ENCODE results near the gene RASGRP3. TPM values are rescaled to one million over a fixed set of nuclear protein-coding genes. Genes with fewer than 3 reads are reported as not detected.

RASGRP3 gene
- total RNA-seq, 2 experiments from 2014 or later = 15.2 to 22.9 TPM

GRCh38 chr2:33503002-33503401 is 26.6 kb downstream of the RASGRP3 start:
- Mint-ChIP-seq H3K36me3 (peaks cover 17% of the 10 kb centered on the region), H3K9me3 (ENCODE audit: low read depth) (no peaks in the 10 kb centered on the region), H3K4me1 (peaks cover 13% of the 10 kb centered on the region), H3K27me3 (peaks cover 3% of the 10 kb centered on the region), H3K27ac (no peak overlapping the region), H3K4me3 (no peak overlapping the region)
- no peak for ATAC-seq
- DNase-seq = no peak
- CTCF ChIA-PET = no interaction called here

DNA sequence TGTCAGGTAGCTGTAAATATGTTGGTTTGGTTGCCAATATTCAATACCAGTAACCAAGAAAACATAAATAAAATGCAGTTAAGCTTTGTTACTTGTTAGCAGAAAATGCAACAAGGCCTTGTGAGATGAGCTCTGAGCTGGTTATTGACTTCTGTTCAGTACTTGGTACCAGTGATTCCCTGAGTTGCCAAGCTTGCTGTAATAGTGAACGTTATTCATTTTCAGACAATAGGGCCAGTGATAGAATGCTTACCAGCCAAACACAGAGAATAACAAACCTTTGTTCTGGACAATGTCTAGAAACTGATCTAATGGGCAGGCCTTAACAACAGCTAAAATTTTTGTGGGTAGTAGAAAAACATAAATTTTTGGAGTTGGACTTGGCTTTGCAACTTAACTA is 29.5 kb downstream of the RASGRP3 start:
- ATAC-seq (no peak), DNase-seq (no peak)
- CTCF ChIA-PET = no interaction called here
- Mint-ChIP-seq H3K27ac (no peak overlapping the region), H3K27me3 (peaks cover 3% of the 10 kb centered on the region), H3K9me3 (ENCODE audit: low read depth) (no peaks in the 10 kb centered on the region), H3K4me1 (peaks cover 8% of the 10 kb centered on the region), H3K4me3 (no peak overlapping the region), H3K36me3 (peaks cover 10% of the 10 kb centered on the region)

- ATAC-seq (no peak), DNase-seq (no peak)
- H3K36me3 Mint-ChIP-seq = peaks cover 3% of the 10 kb centered on the region
- H3K27me3 Mint-ChIP-seq = peaks cover 3% of the 10 kb centered on the region
- H3K4me1 Mint-ChIP-seq = peaks cover 3% of the 10 kb centered on the region
- no peak overlapping the region for H3K4me3 Mint-ChIP-seq
- H3K27ac Mint-ChIP-seq = no peak overlapping the region
- no peaks in the 10 kb centered on the region for H3K9me3 Mint-ChIP-seq (ENCODE audit: low read depth)
- CTCF ChIA-PET = no interaction called here
Measured at GRCh38 chr2:33509908-33510585, 33.6 kb downstream of the RASGRP3 start.

DNA sequence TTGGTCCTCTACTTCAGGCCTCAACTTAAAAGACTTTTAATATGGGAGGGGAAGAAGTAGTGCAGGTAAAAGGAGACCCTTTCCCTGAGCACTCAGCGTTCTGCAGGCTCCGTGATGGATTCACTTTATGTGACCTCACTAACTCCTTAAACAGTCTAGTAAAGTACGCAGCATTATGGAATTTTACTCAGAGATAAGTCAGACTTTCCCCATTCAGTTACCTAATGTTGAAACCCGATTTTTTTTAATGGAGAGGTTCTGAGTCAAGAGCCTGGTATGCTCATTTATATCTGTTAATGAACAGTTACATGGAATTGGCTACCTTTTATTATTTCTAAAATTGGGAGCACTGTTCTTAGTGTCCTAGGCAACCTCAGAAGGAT is 34.1 kb downstream of the RASGRP3 start:
- peaks cover 8% of the 10 kb centered on the region for H3K36me3 Mint-ChIP-seq
- peaks cover 3% of the 10 kb centered on the region for H3K27me3 Mint-ChIP-seq
- DNase-seq (no peak), ATAC-seq (no peak)
- CTCF ChIA-PET = no interaction called here
- peaks cover 3% of the 10 kb centered on the region for H3K4me1 Mint-ChIP-seq
- no peak overlapping the region for H3K27ac Mint-ChIP-seq
- H3K4me3 Mint-ChIP-seq = no peak overlapping the region
- H3K9me3 Mint-ChIP-seq (ENCODE audit: low read depth) = no peaks in the 10 kb centered on the region

DNA sequence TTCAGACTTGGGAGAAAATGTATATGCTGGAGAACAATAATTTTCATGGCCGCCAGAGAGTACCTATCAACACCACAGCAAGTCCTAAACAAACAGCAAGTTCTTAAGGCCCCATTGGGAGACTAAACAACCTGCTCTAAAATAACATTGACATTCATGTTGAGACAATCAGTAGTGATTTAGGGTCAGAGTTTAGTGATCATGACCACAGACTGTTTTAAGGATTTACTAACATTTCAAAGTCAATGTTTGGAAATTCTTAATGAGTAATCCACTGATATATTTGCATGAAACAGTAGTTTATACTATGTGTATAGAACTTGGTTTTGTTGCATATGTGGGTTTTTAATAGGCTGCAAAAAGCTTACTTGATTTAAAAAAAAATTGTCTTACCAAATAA is 34.7 kb downstream of the RASGRP3 start:
- H3K4me1 Mint-ChIP-seq = peaks cover 3% of the 10 kb centered on the region
- no peak overlapping the region for H3K27ac Mint-ChIP-seq
- no peak for ATAC-seq
- no peaks in the 10 kb centered on the region for H3K9me3 Mint-ChIP-seq (ENCODE audit: low read depth)
- H3K4me3 Mint-ChIP-seq = no peak overlapping the region
- no peak for DNase-seq
- peaks cover 3% of the 10 kb centered on the region for H3K27me3 Mint-ChIP-seq
- peaks cover 9% of the 10 kb centered on the region for H3K36me3 Mint-ChIP-seq
- CTCF ChIA-PET = no interaction called here

- ATAC-seq = no peak
- Mint-ChIP-seq H3K9me3 (ENCODE audit: low read depth) (no peaks in the 10 kb centered on the region), H3K36me3 (peaks cover 15% of the 10 kb centered on the region), H3K27me3 (no peaks in the 10 kb centered on the region), H3K4me1 (peaks cover 3% of the 10 kb centered on the region), H3K4me3 (no peak overlapping the region), H3K27ac (no peak overlapping the region)
- DNase-seq = no peak
- CTCF ChIA-PET = no interaction called here
Measured at GRCh38 chr2:33512112-33512511, 35.7 kb downstream of the RASGRP3 start.

GRCh38 chr2:33513480-33513879 is 37.0 kb downstream of the RASGRP3 start:
- DNase-seq = no peak
- Mint-ChIP-seq H3K36me3 (peaks cover 17% of the 10 kb centered on the region), H3K9me3 (ENCODE audit: low read depth) (no peaks in the 10 kb centered on the region), H3K4me3 (no peak overlapping the region), H3K27me3 (no peaks in the 10 kb centered on the region), H3K27ac (no peak overlapping the region), H3K4me1 (peaks cover 3% of the 10 kb centered on the region)
- ATAC-seq = no peak
- CTCF ChIA-PET = no interaction called here

DNA sequence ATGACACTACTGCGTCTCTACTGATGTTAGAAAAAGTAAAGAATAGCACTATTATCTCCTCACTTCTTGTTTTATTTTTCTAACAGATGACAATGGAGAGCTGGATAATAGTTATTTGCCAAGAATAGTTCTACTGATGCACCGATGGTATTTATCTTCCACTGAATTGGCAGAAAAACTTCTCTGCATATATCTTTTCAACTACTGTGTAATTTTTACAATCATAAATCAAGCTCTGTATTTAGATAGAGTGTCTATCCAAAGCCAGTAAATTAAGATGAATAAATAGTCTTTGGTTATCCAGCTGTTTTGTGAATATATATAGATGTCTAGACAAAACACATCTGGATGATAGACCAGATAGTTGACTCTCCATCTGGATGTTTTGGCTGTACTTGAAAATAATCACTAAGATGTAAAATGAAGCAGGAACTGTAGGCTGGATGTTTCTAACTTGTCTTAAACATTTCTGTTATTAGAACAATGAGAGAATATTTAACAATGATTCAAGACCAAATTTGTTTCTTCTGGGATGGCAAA is 40.1 kb downstream of the RASGRP3 start:
- no peak overlapping the region for H3K4me3 Mint-ChIP-seq
- CTCF ChIA-PET = no interaction called here
- no peak for ATAC-seq

DNA sequence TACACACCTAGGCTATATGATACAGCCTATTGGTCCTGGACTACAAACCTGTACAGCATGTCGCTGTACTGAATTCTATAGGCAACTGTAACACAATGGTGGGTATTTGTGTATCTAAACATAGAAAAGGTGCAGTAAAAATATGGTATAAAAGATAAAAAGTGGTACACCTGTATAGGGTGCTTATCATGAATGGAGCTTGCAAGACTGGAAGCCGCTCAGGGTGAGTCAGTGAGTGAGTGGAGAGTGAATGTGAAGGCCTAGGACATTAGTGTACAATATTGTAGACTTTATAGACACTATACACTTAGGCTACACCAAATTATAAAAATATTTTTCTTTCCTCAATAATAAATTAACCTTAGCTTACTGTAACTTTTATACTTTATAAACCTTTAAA is 41.8 kb downstream of the RASGRP3 start:
- no peaks in the 10 kb centered on the region for H3K9me3 Mint-ChIP-seq (ENCODE audit: low read depth)
- no peaks in the 10 kb centered on the region for H3K4me1 Mint-ChIP-seq
- H3K4me3 Mint-ChIP-seq = no peak overlapping the region
- peaks cover 26% of the 10 kb centered on the region for H3K36me3 Mint-ChIP-seq
- H3K27me3 Mint-ChIP-seq = no peaks in the 10 kb centered on the region
- CTCF ChIA-PET = no interaction called here
- no peak overlapping the region for H3K27ac Mint-ChIP-seq
- DNase-seq = no peak
- ATAC-seq = no peak

More for the DNA sequence above, 40.1 kb downstream of the RASGRP3 start:
- Mint-ChIP-seq H3K9me3 (ENCODE audit: low read depth) (no peaks in the 10 kb centered on the region), H3K4me1 (no peaks in the 10 kb centered on the region), H3K36me3 (peaks cover 22% of the 10 kb centered on the region), H3K27ac (no peak overlapping the region), H3K27me3 (no peaks in the 10 kb centered on the region)
- no peak for DNase-seq

GRCh38 chr2:33518929-33519328 is 42.5 kb downstream of the RASGRP3 start:
- Mint-ChIP-seq H3K4me3 (no peak overlapping the region), H3K27ac (no peak overlapping the region), H3K27me3 (no peaks in the 10 kb centered on the region), H3K4me1 (no peaks in the 10 kb centered on the region), H3K36me3 (peaks cover 31% of the 10 kb centered on the region), H3K9me3 (ENCODE audit: low read depth) (no peaks in the 10 kb centered on the region)
- DNase-seq (no peak), ATAC-seq (no peak)
- CTCF ChIA-PET = no interaction called here

DNA sequence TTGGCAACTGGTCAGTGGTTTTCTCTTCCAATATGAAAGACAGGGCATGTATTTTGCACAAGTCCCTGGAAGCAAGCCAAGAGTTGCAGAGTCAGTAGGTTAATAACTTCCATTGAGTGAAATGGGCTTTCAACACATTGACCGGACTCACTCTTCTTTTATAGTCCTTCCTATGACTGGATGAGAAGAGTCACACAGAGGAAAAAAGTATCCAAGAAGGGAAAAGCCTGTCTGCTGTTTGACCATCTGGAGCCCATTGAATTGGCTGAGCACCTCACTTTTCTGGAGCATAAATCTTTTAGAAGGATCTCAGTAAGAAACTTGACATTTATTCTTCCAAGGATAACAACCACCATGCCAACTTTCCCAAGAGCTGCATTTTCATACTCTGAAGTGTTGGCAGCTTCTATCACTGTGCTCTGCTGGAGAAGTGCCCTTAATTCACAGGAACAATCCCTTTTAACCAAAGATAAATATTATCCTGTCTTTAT is 45.4 kb downstream of the RASGRP3 start:
- no peak for DNase-seq
- CTCF ChIA-PET = interaction anchor here (1.1 kb wide), 1 partner anchor 46 kb away, joined by 3 read pairs; the partner anchor contains the start of gene RASGRP3
- Mint-ChIP-seq H3K4me1 (peaks cover 10% of the 10 kb centered on the region), H3K9me3 (ENCODE audit: low read depth) (no peaks in the 10 kb centered on the region), H3K36me3 (peaks cover 28% of the 10 kb centered on the region), H3K27ac (no peak overlapping the region), H3K27me3 (no peaks in the 10 kb centered on the region), H3K4me3 (no peak overlapping the region)
- ATAC-seq = no peak

DNA sequence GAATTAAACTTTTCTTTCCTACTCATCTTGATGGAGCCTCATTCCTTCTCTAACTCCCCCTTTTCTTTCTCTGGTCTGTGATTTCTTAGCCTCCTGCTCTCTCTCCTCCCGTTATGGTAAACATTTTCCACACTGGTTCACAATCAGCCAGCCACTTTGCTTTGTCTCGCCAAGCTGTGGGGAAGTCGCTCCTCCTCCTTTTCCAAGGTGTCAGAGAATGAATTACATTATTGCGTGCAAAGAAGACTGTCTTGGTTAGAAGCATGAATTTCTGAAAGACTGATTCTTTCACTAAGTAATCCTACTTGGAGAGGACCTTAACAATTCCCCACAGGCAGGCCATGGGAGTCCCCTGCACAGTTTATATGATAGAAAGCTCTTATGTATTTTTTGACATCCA is 46.1 kb downstream of the RASGRP3 start:
- Mint-ChIP-seq H3K9me3 (ENCODE audit: low read depth) (no peaks in the 10 kb centered on the region), H3K4me3 (no peak overlapping the region), H3K27me3 (no peaks in the 10 kb centered on the region), H3K27ac (no peak overlapping the region), H3K4me1 (peaks cover 10% of the 10 kb centered on the region), H3K36me3 (peaks cover 32% of the 10 kb centered on the region)
- CTCF ChIA-PET = interaction anchor here (0.6 kb wide), 1 partner anchor 14 kb away, joined by 3 read pairs; no protein-coding TSS in a partner anchor
- DNase-seq (no peak), ATAC-seq (no peak)

- CTCF ChIA-PET = no interaction called here
- H3K9me3 Mint-ChIP-seq (ENCODE audit: low read depth) = no peaks in the 10 kb centered on the region
- DNase-seq = no peak
- H3K4me1 Mint-ChIP-seq = peaks cover 12% of the 10 kb centered on the region
- no peak for ATAC-seq
- peaks cover 42% of the 10 kb centered on the region for H3K36me3 Mint-ChIP-seq
- H3K27me3 Mint-ChIP-seq = no peaks in the 10 kb centered on the region
- no peak overlapping the region for H3K4me3 Mint-ChIP-seq
- H3K27ac Mint-ChIP-seq = no peak overlapping the region
Measured at GRCh38 chr2:33525666-33526065, 49.2 kb downstream of the RASGRP3 start.

GRCh38 chr2:33526132-33526531 is 49.7 kb downstream of the RASGRP3 start:
- Mint-ChIP-seq H3K27ac (no peak overlapping the region), H3K9me3 (ENCODE audit: low read depth) (no peaks in the 10 kb centered on the region), H3K4me3 (no peak overlapping the region), H3K36me3 (peaks cover 43% of the 10 kb centered on the region), H3K4me1 (peaks cover 12% of the 10 kb centered on the region), H3K27me3 (no peaks in the 10 kb centered on the region)
- ATAC-seq (peak; percentile 76), DNase-seq (no peak)
- CTCF ChIA-PET = no interaction called here

Measured in activated CD8-positive, alpha-beta memory T cell treated with anti-CD3 and anti-CD28 coated beads, Interleukin-2, amount 10 ng/mL, durations not matched to agents 7 days and 5 days (primary cell).